HG03469 (cell line): ENCODE results near the gene APH1B.

Experiments
- ATAC-seq: cut with Tn5 transposase; IDR thresholded peaks from one replicate; pipeline ENCODE4 v1.9.1; 2021; ENCODE audit warnings: mild to moderate bottlenecking, moderate library complexity, moderate number of reproducible peaks; ENCODE audit not compliant: unreplicated experiment

The APH1B gene

DNA sequence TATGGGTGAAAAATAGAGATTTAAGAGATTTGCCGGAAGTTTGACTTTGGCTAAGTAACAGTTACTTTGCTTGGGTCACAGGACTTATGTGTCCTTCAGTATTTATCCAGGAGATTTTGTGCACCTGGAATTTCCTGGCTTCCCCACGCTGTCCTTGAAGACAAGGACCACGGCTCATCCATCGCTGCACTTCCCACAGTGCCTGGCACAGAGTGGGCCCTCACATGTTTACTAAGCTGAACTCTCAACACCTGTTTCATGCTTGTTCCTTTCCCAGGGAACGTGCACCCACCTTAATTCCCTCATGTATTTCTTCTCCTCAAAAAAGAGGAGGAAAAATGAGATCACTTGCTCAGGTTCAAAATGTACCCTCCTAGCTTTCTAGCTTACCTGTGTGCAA, 72.2 kb downstream of the APH1B start:
- no peak for ATAC-seq

DNA sequence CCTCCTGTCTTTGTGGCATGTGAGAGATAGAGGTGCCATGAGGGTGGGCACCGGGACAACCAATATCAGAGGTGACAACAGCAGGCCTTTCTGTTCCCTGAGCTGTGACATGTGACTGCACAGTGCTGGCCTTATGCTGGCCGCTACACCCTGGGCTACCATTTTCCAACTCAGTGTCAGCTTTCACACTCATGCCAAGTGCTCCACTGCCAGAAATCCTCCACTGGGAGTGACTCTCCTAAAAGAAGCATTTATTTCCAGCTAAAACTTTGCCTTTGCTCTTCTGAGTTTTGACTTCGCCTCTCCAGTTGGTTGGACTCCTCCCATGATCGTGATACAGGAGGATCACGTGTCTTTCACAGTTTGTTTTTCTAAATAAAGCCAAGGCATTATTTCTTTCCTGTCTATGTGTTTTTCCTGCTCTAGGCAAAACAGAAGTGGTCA, 72.8 kb downstream of the APH1B start:
- no peak for ATAC-seq

DNA sequence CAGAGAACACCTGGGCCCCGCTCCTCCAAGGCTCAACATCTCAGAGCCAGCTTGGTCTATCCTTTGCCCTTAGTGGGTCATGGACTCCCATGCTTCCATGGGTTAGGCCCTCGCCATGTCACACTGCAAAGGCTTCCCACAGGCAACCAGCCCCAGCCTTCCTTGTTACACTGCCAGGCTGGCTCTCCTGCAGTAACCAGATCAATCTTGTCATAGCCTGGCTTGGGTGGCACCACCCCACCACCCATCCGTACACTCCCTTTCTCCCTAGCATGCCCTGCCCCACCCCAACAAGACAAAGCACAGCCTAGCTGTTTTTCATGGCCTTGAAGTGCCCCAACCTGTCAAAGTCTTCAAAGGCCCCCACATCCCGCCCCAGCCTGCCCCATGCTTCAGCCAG, 73.8 kb downstream of the APH1B start:
- ATAC-seq = no peak

DNA sequence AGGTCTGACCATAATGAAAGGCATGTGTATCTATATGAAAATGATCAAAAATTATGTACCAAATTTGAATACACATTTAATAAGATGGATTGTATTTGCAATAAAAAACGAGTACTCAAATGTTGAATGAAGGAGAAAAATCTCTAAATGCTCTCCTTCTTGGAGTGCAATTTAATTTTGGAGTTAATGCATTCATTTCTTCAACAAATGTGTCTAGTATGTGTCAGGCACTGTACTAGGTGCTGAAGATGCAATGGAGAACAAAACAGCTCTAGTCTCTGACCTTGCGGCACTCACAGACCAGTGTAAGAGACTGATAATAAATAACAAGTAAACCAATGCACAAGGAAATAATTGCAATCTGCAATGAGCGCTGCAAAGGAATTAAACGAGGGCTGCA, 75.4 kb downstream of the APH1B start:
- no peak for ATAC-seq

DNA sequence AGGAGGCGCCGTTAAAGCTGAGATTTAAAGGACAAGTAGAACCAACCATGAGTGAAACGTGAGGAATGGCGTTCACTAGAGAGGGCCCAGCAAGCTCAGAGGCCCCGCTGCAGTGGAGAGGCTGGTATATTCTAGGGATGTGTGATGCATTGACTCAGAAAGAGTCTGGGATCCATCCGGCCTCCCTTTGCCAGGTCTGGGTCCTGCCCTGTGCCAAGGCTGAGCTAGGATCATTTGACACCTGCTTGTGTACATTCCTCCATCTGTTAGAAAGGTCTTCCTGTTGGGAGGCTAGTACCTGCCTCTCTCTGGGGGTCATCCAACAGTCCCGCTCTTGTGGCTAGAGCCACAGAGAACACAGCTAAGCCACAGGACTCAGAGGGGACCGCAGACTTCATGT, 75.9 kb downstream of the APH1B start:
- no peak for ATAC-seq

DNA sequence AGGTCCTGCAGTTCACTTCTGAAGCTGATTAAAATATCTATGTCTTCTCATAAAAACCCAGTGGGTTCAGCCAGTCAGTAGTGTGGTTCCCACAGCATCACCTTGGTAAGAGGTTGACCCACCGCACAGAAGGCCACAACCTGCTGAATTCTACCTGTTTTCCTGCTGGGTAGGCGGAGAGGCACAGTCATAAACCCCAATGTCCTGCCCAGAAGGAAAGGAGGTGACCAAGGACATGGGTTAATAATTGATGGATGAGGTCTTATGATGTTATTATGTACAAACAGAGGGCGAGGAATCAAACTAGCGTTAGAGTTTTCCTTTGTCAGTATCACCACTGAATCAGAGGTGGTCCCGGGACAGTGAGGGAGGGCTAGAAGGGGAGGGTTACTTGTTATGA, 76.5 kb downstream of the APH1B start:
- no peak for ATAC-seq

DNA sequence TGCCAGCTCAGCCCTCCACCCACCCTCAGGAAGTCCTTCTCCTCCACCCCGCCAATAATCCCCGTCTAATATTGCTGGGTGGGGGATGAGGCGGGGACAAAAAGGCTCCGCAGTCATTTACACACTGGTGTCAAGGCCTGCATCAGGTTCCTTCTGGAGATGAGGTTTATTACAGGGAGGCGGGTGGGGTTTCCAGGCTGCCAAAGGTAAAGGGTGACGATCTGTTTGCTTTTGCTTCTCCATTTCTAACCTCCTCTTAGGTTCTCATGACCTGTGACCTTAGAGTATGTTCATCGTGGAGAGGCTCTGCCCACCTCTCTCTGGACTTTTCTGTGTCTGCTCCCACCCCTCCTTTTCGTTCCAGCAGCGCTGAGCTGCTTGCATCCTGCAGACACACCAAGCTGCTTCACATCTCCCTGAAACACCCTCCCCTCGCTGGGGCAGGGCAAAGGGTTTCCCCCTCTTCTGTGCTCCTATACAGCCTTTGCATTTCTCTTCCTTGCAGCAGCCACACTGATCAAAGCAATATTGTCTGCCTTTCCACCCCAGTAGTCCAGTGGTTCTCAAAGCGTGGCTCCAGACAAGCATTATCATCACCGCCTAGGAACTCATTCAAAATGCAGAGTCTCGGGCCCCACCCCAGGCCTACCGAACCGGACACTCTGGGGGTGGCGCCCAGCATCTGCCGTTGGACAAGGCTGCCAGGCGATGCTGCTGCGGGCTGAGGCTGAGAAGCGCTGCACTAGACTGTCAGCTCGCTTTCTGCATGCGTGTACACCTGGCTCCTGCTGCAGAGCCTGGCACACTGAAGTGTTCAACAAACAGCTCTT, 77.6 kb downstream of the APH1B start:
- ATAC-seq = no peak

DNA sequence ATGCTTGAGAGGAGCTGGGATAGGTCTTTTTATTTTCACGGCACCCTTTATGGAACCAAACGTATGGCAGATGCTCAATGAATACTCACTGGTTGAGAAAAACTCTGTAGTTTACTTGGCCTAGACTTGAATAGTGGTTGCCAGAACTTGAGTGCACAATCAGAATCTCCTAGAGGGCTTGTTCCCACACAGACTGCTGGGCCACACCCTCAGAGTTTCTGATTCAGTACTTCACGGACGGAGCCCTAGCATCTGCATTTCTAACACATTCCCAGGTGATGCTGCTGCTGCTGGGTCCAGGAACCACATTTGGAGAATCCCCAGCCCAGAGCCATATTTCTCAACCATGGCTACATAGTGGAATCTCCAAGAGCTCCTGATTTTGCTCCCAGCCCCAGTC, 79.7 kb downstream of the APH1B start:
- no peak for ATAC-seq

DNA sequence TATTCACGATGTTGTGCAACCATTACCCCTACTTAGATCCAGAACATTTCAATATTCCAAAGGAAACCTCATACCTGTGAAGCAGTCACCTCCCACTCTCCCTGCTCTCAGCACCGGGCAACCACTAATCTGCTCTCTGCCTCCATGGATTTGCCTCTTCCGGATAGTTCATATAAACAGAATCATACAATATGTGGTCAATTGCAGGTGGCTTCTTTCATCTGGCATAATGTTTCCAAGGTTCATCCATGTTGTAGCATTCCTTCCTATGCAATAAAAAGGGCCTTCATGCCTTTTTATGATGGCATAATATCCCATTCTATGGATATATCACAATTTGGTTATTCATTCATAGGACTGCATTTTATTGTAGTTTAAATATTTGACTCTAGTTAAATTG, 80.3 kb downstream of the APH1B start:
- no peak for ATAC-seq

DNA sequence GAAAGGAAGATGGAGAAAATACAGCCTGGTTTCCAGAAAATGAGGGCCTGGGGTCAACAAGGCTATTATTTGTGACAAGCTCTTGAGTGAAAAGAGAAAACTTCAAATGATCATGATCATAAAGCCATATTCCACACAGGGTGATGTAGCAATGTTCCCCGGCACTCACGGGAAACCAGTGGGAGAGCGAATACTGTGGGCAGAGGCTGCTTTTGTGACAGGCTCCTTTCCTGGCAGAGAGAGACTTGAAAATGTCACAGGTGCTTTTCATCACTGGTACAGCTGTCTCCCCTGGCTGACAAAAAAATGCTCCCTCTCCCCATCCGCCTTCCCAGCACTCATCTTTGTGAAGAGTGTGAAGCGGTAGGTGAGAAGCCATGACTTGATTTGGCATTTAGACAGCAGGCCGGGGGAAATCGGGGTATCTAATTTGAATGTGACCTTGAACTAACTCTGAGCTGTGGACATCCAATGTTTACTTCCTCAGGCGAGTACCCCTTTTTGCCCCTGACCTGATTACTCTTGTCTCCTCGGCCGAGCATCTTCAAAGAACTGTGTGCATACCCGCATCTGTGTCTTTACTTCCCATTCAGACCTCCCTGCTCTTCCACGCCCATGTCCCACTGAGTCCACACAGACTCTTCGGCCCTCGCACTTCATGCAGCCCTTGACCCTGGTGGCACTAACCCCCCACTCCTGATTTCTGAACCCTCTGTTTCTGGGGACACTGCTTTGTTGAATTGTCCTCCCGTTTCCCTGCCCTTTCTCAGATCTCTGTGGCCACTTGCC, 81.0 kb downstream of the APH1B start:
- no peak for ATAC-seq
